GM12873 (cell line): ENCODE results near the gene ULBP1.

ENCODE experiments used
- CTCF ChIP-seq: IDR thresholded peaks from 2 replicates; pipeline ENCODE4 v1.5.1; 2012; ENCODE audit warnings: low read depth, mild to moderate bottlenecking, moderate library complexity, low read length, control low read depth; ENCODE audit not compliant: insufficient read depth; ENCODE audit errors: missing control alignments

The ULBP1 gene

GRCh38 chr6:150016324-150017185 lies 52.8 kb downstream of the ULBP1 start:
- TF ChIP-seq CTCF: peak; percentile 58

- TF ChIP-seq CTCF: peak; percentile 3
Measured at GRCh38 chr6:150017186-150017521, 53.4 kb downstream of the ULBP1 start.

GRCh38 chr6:150018846-150019580 lies 55.3 kb downstream of the ULBP1 start:
- TF ChIP-seq CTCF: no peak
